ENCODE results near the gene WDR41. TPM values are rescaled to one million over a fixed set of nuclear protein-coding genes. Genes with fewer than 3 reads are reported as not detected.

Gene WDR41
- total RNA-seq, 1 experiment from 2014 or later: 43.6 TPM

- Histone ChIP-seq H3K14ac (ENCODE audit: insufficient read depth, low read length) (no peak overlapping the region), H3K23me2 (ENCODE audit: insufficient read length, low read depth, low read length, poor library complexity, severe bottlenecking) (no peaks in the 10 kb centered on the region), H2BK20ac (ENCODE audit: low read depth, low read length, poor library complexity, severe bottlenecking) (no peak overlapping the region), H3T11ph (ENCODE audit: low read length) (no peak overlapping the region), H3K9me3 (ENCODE audit: control insufficient read depth, low read depth, low read length) (no peaks in the 10 kb centered on the region), H3K18ac (ENCODE audit: insufficient read length, low read depth, low read length) (no peak overlapping the region), H4K20me1 (ENCODE audit: control insufficient read depth, insufficient read depth, insufficient read length) (no peaks in the 10 kb centered on the region), H3K79me1 (ENCODE audit: insufficient read depth, low read depth, low read length, poor library complexity, severe bottlenecking) (no peaks in the 10 kb centered on the region), H3K4me1 (ENCODE audit: insufficient read depth, low read length) (no peaks in the 10 kb centered on the region), H4K5ac (ENCODE audit: insufficient read length, low read depth, low read length) (no peak overlapping the region), H2BK15ac (ENCODE audit: low read depth, low read length) (no peak overlapping the region), H3K56ac (ENCODE audit: insufficient read length, low read depth, low read length) (no peak overlapping the region), H3K4ac (ENCODE audit: low read depth, low read length) (no peak overlapping the region), H3K79me2 (ENCODE audit: insufficient read depth, low read length) (no peaks in the 10 kb centered on the region), H3K27ac (ENCODE audit: insufficient read length, low read depth, low read length) (no peak overlapping the region), H3K4me2 (ENCODE audit: insufficient read depth, insufficient read length, low read length) (no peak overlapping the region), H3K23ac (ENCODE audit: insufficient read length, low read depth, low read length) (no peak overlapping the region), H2BK12ac (ENCODE audit: insufficient read length, low read depth, low read length) (no peak overlapping the region), H3K27me3 (ENCODE audit: insufficient read depth, low read length) (no peaks in the 10 kb centered on the region), H2AK5ac (ENCODE audit: insufficient read length, low read length) (no peak overlapping the region), H3K9ac (ENCODE audit: extremely low read depth, insufficient read length, low read length) (no peak overlapping the region), H4K8ac (replicated peaks; ENCODE audit: insufficient read length, low read depth, low read length) (no peak overlapping the region), H4K91ac (ENCODE audit: insufficient read length, low read depth, low read length) (no peak overlapping the region), H2BK5ac (ENCODE audit: insufficient read length, low read length) (no peak overlapping the region), H2AFZ (ENCODE audit: low read length) (no peak overlapping the region), H2BK120ac (ENCODE audit: low read depth, low read length, poor library complexity, severe bottlenecking) (no peak overlapping the region)
- TF ChIP-seq CTCF (conservative IDR thresholded peaks at IDR 0.05): peak; percentile 47
- Mint-ChIP-seq H3K36me3 (ENCODE audit: insufficient read depth in 1 of 3, low read depth in 3 of 3) (peaks cover 6 to 29% (median 22%) of the 10 kb centered on the region in 3 experiments; a peak in 6 of 7 replicates), H3K27me3 (ENCODE audit: low read depth) (no peaks in the 10 kb centered on the region), H3K9me3 (no peaks in the 10 kb centered on the region), H3K4me1 (no peaks in the 10 kb centered on the region), H3K4me3 (no peak overlapping the region), H3K27ac (no peak overlapping the region)
- no CpG with 5 or more reads among the region's 5 CpGs for WGBS (ENCODE audit: extremely low coverage, insufficient read length, low lambda C conversion rate)
- DNase-seq: no peak
Observed at GRCh38 chr5:77437194-77437593, 54.9 kb downstream of the WDR41 start.
